ENCODE measurements around the gene GRM5. TPM values are rescaled to one million over a fixed set of nuclear protein-coding genes. Genes with fewer than 3 reads are reported as not detected.
"Not testable (repeated sequence)": the region's sequence is repeated elsewhere in the genome, so short reads cannot be mapped to it uniquely, and the experiment has no call there.

Gene GRM5
- total RNA-seq, 1 donor from 2014 or later = 0.15 TPM

DNA sequence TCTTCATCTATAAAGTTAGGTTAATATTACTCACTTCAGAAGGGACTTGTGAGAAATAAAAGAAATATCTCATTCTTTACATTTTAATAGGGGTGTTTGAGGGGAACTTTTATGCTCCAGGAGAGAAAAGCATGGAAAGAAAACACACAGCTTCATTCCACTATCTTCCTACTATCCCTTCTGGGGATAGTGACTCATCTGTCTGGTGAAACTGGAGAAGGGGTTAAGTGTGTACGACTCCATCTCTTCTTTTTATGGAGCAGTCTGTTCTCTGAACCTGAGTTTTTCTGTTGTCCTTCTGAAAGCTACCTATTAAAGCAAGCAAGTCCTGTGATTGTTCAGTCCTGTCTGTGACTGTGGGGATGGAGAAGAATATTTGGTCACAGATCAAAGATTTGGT is 227.6 kb downstream of the GRM5 start:
- not testable (repeated sequence) for DNase-seq (ENCODE audit: low read depth)

DNA sequence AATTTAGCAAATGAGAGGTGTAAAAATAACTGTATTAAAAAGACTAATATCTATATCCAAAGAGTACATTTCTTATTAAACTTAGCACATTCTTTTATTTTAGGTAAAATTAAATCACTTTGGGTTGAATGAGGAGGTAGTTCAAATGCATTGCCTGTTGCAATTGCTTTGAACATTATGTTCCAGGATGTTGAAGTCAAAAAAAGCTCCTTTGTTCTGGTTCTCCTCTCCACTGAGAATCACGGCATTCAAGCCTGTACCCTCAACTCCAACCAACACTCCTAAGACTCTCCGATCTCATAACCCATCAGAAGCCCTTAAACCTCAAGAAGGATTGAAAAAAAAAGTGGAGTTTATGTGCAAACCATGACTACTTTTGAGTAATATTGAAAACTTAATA is 230.1 kb downstream of the GRM5 start:
- not testable (repeated sequence) for DNase-seq (ENCODE audit: low read depth)

DNA sequence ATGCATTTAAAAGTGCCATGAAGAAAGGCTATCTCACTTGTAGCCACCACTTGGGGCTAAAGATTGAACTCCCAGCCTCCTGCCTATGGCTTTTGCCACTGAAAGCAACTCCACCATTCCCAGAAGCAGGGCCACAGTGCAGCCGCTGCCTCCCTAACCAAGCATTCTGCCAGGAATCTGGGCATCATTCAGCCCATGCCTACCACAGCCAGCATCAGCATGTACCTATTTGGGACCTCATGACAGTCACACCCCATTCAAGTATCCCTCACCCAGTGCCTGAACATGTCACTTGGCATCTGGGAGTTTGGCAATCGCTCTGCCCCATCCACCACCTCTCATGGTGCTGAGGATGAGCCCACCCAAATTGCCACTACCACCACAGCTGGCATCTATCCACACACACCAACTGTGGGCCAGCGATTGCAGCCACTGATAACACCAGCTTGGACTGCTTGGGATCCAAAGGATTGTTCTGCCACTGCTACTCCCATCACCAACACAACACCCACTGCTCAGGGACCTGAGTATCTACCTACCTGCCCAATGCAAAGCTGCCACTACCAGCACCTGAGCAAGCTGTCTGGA is 234.4 kb downstream of the GRM5 start:
- no peak for DNase-seq (ENCODE audit: low read depth)

DNA sequence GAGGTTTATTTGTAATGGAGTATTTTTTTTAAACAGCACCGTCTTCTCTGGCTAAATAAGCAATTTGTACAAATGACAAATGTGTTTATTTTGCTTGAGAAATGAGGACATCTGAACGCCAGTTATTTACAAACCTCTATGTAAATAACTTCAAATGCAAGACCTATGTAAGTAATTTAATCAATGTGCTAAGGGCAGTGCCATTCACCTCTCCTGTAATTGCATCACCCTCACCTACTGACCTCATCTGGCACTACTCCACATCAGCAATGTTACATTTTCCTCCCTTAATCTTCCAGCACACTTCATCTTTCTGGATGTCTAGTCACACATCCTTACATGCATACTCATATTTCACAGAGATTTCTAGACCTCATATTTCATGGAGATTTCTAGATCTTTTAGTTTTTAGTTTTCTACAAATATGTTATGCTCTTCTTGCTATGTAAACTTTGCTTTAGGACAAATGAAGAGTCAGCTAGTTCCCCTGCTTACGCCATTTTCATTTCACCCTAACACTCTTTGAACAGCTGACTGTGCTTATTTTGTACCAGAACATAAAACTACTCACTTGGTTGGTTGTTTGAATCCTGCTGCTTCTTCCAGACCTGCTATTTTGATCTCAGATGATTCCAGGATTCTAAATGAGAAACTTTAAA is 238.6 kb downstream of the GRM5 start:
- peak; percentile 4 for DNase-seq (ENCODE audit: low read depth)

DNA sequence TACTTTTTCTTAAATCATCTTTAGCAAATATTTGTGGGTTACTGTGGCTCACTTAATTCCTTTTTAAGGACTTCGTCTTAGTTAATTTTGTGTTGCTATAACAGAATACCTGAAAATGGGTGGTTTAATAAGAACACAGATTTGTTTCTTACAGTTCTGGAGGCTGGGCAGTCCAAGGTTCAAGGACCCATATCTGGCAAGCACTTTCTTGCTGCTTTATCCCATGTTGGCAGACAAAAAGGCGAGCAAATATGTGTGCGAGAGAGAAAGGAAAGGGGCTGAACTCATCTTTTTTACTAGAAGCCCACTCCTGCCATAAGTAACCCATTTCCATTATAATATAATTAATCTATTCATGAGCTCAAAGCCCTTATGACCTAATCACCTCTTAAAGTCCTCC is 246.2 kb downstream of the GRM5 start:
- DNase-seq (ENCODE audit: low read depth) = no peak

DNA sequence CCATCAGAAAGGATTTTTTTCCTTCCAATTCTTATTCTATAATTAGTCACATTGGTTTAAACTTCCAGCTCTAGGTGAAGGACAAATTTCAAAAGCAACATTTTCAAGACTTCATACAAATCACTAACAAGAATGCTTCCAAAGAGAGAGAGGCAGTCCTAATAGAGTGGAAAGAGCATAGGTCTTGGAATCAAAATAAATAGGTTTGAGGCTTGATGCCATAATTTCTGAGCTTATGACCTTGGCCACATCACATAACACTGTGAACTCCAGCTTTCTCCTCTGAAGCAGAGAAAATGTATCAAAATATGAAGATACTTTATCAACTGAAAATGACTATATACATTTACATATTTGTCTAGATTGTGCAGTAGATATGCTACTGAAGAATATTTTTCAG is 246.8 kb downstream of the GRM5 start:
- DNase-seq (ENCODE audit: low read depth) = no peak

DNA sequence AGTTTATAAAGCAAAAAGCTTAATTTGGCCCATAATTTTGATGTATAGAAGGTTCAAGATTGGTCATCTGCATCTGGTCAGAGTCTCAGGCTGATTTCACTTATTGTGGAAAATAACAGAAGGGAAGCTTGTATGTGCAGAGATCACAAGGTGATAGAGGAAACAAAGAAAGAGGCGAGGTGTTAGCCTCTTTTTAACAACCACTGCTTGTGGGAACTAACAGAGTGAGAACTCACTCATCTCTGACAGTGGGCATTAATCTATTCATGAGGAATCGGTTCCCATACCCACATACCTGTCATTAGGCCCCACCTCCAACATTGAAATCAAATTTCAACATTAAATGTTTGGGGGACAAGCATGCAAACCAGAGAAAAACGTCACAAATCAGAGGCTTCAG is 250.3 kb downstream of the GRM5 start:
- DNase-seq (ENCODE audit: low read depth) = no peak

DNA sequence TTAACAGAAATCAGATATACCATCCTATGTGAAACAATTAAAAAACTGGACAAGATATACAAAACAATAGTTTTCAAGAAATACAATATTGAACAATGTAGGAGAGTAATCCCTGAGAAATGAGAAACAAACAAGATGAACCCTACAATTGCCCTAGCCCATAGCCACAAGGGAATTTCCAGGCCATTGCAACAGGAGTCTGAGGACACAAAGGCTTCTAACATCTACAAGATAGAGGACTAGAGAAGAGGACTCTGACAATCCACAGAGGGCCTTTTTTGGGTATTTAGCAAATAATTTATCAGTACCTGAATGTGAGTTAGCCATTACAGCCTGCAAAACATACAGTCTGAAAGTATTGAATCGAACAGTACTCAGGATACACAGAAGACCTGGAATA is 251.7 kb downstream of the GRM5 start:
- DNase-seq (ENCODE audit: low read depth) = peak; percentile 9

DNA sequence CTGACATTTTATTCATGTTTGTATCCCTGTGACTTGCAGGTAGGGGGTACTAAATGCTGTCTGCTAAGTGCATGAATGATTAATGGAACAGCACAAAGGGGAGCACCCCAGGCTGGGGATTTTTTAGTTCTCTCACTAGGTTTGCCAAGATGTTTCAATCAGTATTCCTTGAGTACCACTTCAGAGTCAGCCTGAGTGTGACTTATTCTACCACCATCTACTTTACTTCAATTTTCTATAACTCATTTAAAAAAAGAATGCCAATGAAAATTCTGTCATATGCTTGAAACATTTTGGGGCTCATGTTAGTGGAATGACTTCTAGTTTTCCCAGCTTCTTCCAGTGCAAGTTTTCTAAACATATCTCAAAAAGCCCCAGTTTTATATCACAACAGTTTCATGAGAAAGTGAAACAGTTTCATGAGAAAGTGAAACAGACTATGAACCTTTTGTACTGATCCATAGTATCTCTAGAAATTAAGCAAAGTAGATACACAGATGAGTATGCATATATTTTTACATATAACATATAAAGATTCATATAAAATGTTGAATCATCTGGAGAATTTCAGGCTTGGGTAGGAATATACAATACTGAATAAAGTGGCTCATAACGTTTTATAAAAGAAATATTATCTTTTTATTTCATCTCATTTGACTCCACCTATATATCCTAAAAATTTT is 252.4 kb downstream of the GRM5 start:
- no peak for DNase-seq (ENCODE audit: low read depth)

DNA sequence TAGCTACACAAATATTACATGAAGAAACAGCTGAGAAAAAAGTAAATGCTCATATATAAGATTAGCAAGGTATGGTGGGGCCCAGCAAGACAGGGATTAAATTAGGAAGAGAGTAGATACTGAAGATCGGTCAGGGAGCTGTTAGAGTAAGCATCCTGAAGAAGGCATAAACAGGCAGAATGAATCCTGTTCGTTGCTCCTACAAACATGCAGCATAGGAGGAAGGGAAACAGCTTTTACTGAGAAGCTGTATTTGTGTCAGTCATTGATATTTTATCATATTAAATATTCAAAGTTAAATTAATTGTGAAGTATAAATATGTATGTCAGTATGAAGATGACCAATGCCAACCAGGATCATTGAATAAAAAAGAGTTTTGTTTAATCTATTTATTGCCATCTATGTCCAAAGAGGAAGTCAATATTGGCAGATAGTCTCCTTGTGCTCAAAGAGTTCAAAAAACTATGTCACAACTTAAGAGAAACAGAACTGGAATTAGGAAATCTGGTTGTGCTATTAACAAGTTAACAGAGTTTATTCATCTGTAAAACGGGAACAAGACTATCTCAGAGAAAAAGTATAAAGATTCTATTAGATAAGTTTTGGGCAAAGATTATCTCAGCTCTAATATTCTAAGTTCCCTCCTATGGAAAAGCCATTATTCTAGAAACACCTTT is 255.2 kb downstream of the GRM5 start:
- DNase-seq (ENCODE audit: low read depth) = no peak

DNA sequence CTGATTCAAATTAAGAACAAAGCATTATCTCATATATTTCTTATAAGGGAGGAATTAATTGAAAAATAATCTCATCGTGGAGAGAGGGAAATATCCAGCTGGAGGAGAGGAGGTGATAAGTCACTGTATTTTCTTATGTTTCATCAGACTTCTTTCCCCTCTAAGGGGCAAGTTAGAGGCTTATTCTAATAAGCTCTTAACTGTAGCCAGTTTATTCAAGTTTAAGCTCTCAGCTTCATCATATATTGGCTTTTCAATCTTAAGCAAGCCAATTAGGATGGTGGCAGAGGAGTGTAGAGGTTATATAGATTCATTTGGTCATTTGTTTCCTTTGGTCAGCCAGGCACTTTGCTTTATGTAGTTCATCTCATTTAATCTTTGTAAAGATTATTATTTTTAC is 256.7 kb downstream of the GRM5 start:
- no peak for DNase-seq (ENCODE audit: low read depth)

DNA sequence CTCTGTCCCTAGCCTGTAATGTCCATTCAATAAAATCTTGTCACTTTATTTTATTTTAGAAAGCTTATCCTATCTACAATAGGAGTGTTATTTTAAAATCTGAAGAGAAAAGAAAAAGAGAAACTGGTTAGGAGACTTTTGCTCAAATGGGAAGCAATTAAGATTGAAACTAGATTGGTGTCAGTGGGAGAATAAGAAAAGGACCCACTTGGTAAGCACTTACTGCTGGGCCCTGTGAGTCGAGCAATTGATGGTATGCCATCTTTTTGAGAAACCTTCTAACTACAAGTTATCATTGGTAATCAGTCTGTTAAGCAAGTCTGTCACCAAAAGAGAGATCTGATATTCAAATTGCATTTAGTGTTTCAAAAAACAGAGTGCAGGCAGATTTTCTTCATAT is 258.4 kb downstream of the GRM5 start:
- DNase-seq (ENCODE audit: low read depth) = no peak

DNA sequence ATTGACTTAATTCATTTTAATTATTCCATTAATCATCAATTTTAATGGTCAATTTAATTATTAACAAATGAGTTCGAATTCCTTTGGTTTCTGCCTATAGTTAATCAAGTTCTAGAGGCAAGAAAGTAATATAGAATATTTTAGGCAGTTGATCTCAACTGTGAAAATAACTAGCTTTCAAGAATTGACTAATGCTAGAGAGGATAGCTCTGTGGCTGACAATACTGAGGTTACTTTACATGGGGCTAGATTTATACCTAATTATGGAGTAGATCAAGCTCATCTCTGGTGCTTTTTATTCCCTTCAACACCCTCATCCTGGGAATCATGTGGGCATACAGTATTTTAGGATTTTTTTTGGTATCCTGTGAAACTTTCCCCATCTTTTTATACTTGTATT is 259.4 kb downstream of the GRM5 start:
- no peak for DNase-seq (ENCODE audit: low read depth)

DNA sequence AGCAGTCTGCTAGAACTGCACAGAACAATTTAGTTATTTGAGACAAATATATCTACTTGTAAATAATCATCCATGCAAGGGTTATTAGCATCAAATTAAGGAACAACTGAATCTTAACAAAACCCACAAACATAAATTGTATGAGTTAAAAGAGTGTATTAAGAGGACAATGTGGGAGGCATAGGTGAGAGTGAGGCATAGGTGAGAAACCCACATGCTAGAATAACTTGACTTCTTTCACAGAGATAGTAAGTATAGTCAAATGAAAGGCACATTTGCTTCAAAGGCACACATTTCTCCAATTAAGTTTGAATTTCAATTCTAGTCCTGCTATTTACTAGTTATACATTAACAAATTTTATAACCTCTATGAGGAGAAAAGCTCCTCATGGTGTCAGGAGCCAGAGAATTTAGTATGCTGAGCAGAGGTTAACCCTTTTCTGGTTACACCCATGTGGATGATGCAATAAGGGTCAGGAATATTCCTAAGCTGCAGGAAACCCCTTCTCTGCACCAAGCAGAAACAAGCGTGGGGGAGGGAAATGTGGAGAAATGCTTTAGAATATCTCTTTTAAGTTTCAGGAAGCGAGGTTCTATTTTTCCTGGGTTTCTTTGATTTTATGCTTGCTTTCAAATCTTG is 264.2 kb downstream of the GRM5 start:
- DNase-seq (ENCODE audit: low read depth) = peak; percentile 77

DNA sequence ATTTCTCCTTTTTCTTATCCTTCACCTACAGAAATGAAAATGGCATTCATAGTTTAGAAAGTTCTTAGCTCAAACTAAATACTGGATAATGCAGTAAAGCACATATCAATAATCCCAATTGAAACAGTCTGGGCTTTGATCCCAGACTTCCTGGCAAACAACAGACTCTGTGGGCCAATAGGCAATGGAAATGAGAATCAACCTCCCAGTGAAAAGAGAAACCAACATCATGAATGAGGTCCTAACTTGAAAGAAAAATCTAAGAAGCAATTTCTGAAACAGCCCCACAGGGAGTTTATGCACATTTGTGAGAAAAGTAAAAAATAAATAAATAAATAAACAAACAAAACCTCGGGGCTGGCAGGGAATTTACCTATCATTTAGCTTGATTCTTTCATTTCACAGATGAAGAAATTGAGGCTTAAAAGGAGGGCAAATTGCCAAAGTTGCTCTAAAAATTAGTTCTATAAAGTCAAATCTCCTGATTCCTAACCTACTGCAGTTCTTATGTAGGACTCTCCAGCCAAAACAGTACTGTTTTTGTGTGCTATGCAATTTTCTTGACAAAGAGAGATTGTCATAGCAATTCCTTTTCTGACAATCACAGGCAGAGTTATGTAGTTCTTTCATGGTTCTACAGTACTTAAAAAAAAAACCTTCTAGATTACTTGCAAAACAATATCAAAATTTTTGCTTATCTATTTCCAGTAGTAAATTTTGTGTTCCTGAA is 265.8 kb downstream of the GRM5 start:
- no peak for DNase-seq (ENCODE audit: low read depth)

DNA sequence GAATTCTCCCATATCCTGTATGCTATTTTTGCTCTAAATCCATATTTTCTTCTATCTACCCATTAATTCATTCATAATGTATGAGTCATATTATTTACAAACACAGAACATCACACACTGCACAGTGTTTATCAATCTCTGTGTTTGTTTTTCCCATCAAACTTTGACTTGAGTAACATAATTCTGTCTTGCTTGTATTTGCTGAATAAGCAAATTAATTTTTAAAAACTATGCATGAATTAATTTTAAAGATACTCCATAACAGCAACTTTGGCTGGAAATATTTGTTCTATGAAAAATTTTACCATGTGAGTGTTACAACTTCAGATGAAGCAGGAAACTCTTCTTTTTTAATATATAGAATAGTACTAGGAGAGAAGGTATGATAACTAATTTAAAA is 275.6 kb downstream of the GRM5 start:
- no peak for DNase-seq (ENCODE audit: low read depth)

DNA sequence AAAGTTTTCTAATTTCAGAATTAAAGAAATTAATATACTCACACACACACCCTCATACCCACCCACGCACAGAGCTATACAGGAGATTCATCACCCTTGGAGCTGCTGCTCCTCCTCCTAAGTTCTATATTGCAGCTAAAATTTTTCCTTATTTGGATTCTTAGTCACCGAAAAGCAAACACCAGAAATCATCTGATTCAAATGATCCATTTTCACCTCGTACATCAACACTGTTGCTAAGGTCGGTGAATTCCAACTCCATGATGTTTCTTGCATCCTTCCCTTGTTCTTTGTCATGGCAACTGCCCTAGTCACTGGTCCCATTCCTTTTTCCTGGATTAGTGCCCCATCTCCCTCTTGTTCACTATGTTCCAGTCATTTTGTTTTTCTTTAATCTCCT is 286.2 kb downstream of the GRM5 start:
- DNase-seq (ENCODE audit: low read depth) = no peak

DNA sequence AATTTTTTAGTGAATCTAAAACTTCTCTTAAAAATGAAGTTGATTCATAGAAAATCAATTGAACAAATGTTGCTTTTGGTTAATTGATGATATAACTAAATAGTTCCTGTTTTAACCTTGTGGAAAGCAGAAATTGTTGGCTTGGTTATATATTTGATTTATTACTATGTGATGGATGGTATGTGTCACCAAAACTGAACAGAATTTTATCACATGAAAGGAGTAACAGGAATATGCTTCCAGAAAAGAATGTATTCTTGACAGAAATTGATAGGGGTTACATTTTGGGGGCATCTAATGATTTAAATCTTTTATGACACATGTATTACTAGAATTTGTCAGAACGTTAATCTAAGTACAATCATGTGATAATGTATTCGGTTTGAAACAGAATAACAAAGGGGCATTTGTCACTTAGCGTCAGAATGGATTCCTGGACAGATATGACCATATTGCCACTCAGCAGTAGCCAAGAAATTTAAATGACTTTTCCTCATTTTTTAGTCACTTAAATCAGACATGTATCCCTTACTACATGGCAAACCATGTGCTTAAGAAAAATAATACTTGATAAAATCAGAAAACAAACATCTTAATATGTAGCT is 295.2 kb downstream of the GRM5 start:
- no peak for DNase-seq (ENCODE audit: low read depth)

DNA sequence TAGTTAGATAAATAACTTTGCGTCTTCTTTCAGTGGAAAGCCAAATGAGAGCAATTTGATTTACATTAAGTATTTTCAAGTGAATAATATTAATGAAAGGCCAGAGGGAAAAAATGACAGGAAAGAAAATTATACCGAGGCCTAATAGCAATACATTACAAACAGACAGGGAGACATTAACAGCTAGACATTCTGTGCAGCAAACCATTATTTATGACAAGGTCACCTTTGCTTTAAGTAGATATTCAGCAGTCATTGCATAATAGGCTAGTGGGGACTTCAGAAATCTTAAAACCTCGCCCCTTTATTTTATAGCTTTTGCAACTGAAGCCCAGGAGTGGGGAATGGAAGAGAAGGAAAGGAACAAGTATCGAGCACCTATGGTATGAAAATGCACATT is 321.6 kb downstream of the GRM5 start:
- DNase-seq (ENCODE audit: low read depth) = no peak

DNA sequence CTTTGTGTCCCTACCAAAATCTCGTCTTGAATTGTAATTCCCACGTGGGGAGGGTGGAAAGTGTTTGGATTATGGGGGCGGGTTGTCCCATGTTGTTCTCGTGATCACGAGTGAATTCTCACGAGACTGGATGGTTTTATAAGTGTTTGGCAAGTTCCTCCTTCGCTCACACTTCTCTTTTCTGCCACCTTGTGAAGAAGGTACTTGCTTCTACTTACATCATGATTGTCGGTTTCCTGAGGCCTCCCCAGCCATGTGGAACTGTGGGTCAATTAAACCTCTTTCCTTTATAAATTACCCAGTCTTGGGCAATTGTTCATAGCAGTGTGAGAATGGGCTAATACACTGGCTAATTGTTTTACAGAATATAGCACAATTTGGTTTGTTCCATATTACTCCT is 326.3 kb downstream of the GRM5 start:
- DNase-seq (ENCODE audit: low read depth) = no peak

DNA sequence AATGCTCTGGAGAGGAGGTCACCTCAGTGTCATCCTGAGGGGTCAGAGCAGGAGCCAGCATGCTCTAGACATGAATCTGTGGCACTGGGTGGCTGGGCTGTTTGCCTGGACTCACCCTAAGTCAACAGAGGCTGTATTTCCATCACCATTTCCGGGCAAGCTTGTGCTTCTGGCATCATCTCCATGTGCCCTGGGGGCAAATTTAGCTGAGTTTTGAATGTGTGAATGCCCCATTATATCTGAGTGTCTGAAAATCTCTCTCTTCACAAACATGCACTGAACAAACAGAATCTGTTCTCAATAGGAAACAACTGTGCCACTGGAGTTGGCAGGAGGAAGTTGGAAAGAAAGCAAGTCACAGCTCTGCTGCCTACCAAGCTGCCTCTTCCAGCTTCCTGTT is 356.2 kb downstream of the GRM5 start:
- no peak for DNase-seq (ENCODE audit: low read depth)
